ENCODE data around the gene MED12L. TPM values are rescaled to one million over a fixed set of nuclear protein-coding genes. Genes with fewer than 3 reads are reported as not detected.
A peak's percentile ranks its signal among the peaks of the same experiment; 100 is the strongest.
"Not testable (repeated sequence)": the region's sequence is repeated elsewhere in the genome, so short reads cannot be mapped to it uniquely, and the experiment has no call there.

MED12L gene
- total and polyA plus RNA-seq, 2 donors from 2014 or later = 0.13 to 0.82 TPM

- TF ChIP-seq, protein P1, sequence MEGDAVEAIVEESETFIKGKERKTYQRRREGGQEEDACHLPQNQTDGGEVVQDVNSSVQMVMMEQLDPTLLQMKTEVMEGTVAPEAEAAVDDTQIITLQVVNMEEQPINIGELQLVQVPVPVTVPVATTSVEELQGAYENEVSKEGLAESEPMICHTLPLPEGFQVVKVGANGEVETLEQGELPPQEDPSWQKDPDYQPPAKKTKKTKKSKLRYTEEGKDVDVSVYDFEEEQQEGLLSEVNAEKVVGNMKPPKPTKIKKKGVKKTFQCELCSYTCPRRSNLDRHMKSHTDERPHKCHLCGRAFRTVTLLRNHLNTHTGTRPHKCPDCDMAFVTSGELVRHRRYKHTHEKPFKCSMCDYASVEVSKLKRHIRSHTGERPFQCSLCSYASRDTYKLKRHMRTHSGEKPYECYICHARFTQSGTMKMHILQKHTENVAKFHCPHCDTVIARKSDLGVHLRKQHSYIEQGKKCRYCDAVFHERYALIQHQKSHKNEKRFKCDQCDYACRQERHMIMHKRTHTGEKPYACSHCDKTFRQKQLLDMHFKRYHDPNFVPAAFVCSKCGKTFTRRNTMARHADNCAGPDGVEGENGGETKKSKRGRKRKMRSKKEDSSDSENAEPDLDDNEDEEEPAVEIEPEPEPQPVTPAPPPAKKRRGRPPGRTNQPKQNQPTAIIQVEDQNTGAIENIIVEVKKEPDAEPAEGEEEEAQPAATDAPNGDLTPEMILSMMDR (IDR thresholded peaks at IDR 0.05; ENCODE audit: borderline replicate concordance, extremely low read depth, insufficient read depth) = no peak
- Histone ChIP-seq H3K27me3 (ENCODE audit: control insufficient read depth, insufficient read depth, low read length) (no peaks in the 10 kb centered on the region), H3K9ac (ENCODE audit: low read length in 3 of 3) (no peak overlapping the region), H3K4me1 (ENCODE audit: control insufficient read depth in 2 of 3, insufficient read depth in 2 of 3, low read depth in 1 of 3, low read length in 3 of 3) (peaks cover 0 to 12% (median 4%) of the 10 kb centered on the region in 3 donors), H3K27ac (ENCODE audit: low read depth in 2 of 2, low read length in 2 of 2) (no peak overlapping the region), H3K4me3 (ENCODE audit: low read length in 3 of 3) (no peak overlapping the region), H3K36me3 (ENCODE audit: control insufficient read depth in 2 of 3, insufficient read depth in 3 of 3, low read length in 3 of 3) (no peaks in the 10 kb centered on the region), H3K9me3 (ENCODE audit: control insufficient read depth in 2 of 3, insufficient read depth in 1 of 3, low read length in 3 of 3) (no peaks in the 10 kb centered on the region)
- DNase-seq (no peak), FAIRE-seq (no peak)
- intact Hi-C loops (cut with DNase I) = no loop called here
These were observed 302.4 kb downstream of the MED12L start for GRCh38 chr3:151387842-151388241.

DNA sequence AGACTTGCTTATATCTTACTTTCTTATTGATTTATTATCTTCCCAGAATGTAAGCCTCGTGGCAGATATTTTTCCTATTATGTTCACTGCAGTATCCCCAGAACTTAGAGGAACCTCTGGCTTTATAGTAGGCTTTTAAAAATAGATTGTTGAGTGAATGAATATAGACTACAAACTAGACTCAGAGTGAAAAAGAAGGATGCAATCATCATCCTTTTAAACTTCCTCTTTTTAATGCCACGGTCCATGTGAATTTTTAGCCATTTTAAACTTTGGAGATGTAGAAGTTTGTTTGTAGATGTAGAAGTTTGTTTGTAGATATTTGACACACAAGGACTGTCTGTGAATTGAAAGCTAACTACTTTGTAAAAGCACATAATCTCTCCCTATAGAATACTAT, 306.3 kb downstream of the MED12L start:
- intact Hi-C loops (cut with DNase I) = no loop called here
- TF ChIP-seq, protein P1 (IDR thresholded peaks at IDR 0.05; ENCODE audit: borderline replicate concordance, extremely low read depth, insufficient read depth) = no peak
- no peak overlapping the region for H3K27ac ChIP-seq (ENCODE audit: low read depth in 2 of 2, low read length in 2 of 2)
- no peaks in the 10 kb centered on the region for H3K9me3 ChIP-seq (ENCODE audit: control insufficient read depth in 2 of 3, insufficient read depth in 1 of 3, low read length in 3 of 3)
- FAIRE-seq (no peak), DNase-seq (no peak)
- H3K9ac ChIP-seq (ENCODE audit: low read length in 3 of 3) = no peak overlapping the region
- H3K27me3 ChIP-seq (ENCODE audit: control insufficient read depth, insufficient read depth, low read length) = no peaks in the 10 kb centered on the region
- H3K4me1 ChIP-seq (ENCODE audit: control insufficient read depth in 2 of 3, insufficient read depth in 2 of 3, low read depth in 1 of 3, low read length in 3 of 3) = no peaks in the 10 kb centered on the region
- H3K36me3 ChIP-seq (ENCODE audit: control insufficient read depth in 2 of 3, insufficient read depth in 3 of 3, low read length in 3 of 3) = no peaks in the 10 kb centered on the region
- H3K4me3 ChIP-seq (ENCODE audit: low read length in 3 of 3) = no peak overlapping the region

GRCh38 chr3:151392191-151392590, 306.7 kb downstream of the MED12L start:
- H3K9me3 ChIP-seq (ENCODE audit: control insufficient read depth in 2 of 3, insufficient read depth in 1 of 3, low read length in 3 of 3); H3K9ac ChIP-seq (ENCODE audit: low read length in 3 of 3); H3K27me3 ChIP-seq (ENCODE audit: control insufficient read depth, insufficient read depth, low read length); H3K36me3 ChIP-seq (ENCODE audit: control insufficient read depth in 2 of 3, insufficient read depth in 3 of 3, low read length in 3 of 3); H3K4me3 ChIP-seq (ENCODE audit: low read length in 3 of 3); intact Hi-C loops (cut with DNase I); DNase-seq; H3K27ac ChIP-seq (ENCODE audit: low read depth in 2 of 2, low read length in 2 of 2); H3K4me1 ChIP-seq (ENCODE audit: control insufficient read depth in 2 of 3, insufficient read depth in 2 of 3, low read depth in 1 of 3, low read length in 3 of 3): not testable (repeated sequence)
- FAIRE-seq = peak; percentile 25

GRCh38 chr3:151393146-151393830, 307.8 kb downstream of the MED12L start:
- no peak overlapping the region for H3K4me3 ChIP-seq (ENCODE audit: low read length in 3 of 3)
- H3K36me3 ChIP-seq (ENCODE audit: control insufficient read depth in 2 of 3, insufficient read depth in 3 of 3, low read length in 3 of 3) = no peaks in the 10 kb centered on the region
- DNase-seq = no peak
- no peaks in the 10 kb centered on the region for H3K27me3 ChIP-seq (ENCODE audit: control insufficient read depth, insufficient read depth, low read length)
- intact Hi-C loops (cut with DNase I) = no loop called here
- H3K9ac ChIP-seq (ENCODE audit: low read length in 3 of 3) = no peak overlapping the region
- no peak for FAIRE-seq
- no peak overlapping the region for H3K27ac ChIP-seq (ENCODE audit: low read depth in 2 of 2, low read length in 2 of 2)
- H3K4me1 ChIP-seq (ENCODE audit: control insufficient read depth in 2 of 3, insufficient read depth in 2 of 3, low read depth in 1 of 3, low read length in 3 of 3) = no peaks in the 10 kb centered on the region
- TF ChIP-seq, protein P1 (IDR thresholded peaks at IDR 0.05; ENCODE audit: borderline replicate concordance, extremely low read depth, insufficient read depth) = no peak
- no peaks in the 10 kb centered on the region for H3K9me3 ChIP-seq (ENCODE audit: control insufficient read depth in 2 of 3, insufficient read depth in 1 of 3, low read length in 3 of 3)

All from kidney (tissue), 14 donors.